ENCODE measurements around the gene SLC38A3.

DNA sequence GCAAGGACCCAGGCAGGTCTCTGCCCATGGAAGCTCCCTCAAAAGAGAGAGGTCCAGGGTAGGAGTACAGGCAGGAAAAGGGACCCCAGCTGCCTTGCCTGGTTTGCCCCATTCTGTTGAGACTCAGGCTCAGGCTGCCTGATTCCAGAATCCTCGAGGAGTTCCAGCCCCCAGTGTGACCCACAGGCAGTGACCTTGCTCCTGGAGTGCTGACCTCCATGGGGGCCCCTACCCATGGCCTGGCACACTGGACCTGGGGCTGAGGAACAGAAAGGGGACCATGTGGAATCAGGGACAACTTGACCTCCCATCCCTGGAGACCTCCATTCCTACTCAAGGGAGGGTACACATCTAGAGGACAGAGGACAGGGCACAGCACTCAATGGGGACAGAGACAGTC, 60.5 kb downstream of the SLC38A3 start:
- TF ChIP-seq CEBPG (CRISPR knock-in tag; IDR thresholded peaks at IDR 0.05) (no peak), CEBPG (tag; conservative IDR thresholded peaks at IDR 0.05 in 1 of 2, IDR thresholded peaks at IDR 0.05 in 1 of 2) (no peak), CTCF (IDR thresholded peaks at IDR 0.05 in 2 of 3, conservative IDR thresholded peaks at IDR 0.05 in 1 of 3; ENCODE audit: insufficient read depth in 2 of 3, low read depth in 1 of 3, low read length in 3 of 3) (no peak), POLR2A (conservative IDR thresholded peaks at IDR 0.05) (no peak), POLR2AphosphoS5 (IDR thresholded peaks at IDR 0.05; ENCODE audit: control insufficient read depth, insufficient read depth, low read depth, low read length) (no peak), EP300 (IDR thresholded peaks at IDR 0.05; ENCODE audit: low read length) (no peak), SIN3A (IDR thresholded peaks at IDR 0.05; ENCODE audit: borderline replicate concordance in 2 of 2, control insufficient read depth in 1 of 2, low read depth in 2 of 2, low read length in 2 of 2) (no peak), RCOR1 (IDR thresholded peaks at IDR 0.05; ENCODE audit: borderline replicate concordance in 1 of 2, low read depth in 2 of 2, low read length in 2 of 2) (no peak), ZNF143 (CRISPR knock-in tag; IDR thresholded peaks at IDR 0.05) (no peak), JUN (IDR thresholded peaks at IDR 0.05; ENCODE audit: borderline replicate concordance, low read depth, low read length) (no peak), JUN (CRISPR knock-in tag; IDR thresholded peaks at IDR 0.05; ENCODE audit: borderline replicate concordance) (no peak), DPF2 (IDR thresholded peaks at IDR 0.05) (no peak), KAT7 (CRISPR knock-in tag; IDR thresholded peaks at IDR 0.05; ENCODE audit: borderline replicate concordance) (no peak), BCL6 (CRISPR knock-in tag; IDR thresholded peaks at IDR 0.05) (no peak)
- TF ChIP-seq, protein P1, sequence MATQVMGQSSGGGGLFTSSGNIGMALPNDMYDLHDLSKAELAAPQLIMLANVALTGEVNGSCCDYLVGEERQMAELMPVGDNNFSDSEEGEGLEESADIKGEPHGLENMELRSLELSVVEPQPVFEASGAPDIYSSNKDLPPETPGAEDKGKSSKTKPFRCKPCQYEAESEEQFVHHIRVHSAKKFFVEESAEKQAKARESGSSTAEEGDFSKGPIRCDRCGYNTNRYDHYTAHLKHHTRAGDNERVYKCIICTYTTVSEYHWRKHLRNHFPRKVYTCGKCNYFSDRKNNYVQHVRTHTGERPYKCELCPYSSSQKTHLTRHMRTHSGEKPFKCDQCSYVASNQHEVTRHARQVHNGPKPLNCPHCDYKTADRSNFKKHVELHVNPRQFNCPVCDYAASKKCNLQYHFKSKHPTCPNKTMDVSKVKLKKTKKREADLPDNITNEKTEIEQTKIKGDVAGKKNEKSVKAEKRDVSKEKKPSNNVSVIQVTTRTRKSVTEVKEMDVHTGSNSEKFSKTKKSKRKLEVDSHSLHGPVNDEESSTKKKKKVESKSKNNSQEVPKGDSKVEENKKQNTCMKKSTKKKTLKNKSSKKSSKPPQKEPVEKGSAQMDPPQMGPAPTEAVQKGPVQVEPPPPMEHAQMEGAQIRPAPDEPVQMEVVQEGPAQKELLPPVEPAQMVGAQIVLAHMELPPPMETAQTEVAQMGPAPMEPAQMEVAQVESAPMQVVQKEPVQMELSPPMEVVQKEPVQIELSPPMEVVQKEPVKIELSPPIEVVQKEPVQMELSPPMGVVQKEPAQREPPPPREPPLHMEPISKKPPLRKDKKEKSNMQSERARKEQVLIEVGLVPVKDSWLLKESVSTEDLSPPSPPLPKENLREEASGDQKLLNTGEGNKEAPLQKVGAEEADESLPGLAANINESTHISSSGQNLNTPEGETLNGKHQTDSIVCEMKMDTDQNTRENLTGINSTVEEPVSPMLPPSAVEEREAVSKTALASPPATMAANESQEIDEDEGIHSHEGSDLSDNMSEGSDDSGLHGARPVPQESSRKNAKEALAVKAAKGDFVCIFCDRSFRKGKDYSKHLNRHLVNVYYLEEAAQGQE (IDR thresholded peaks at IDR 0.05; ENCODE audit: borderline replicate concordance): no peak
- TF ChIP-seq, protein P1 (CRISPR knock-in tag; IDR thresholded peaks at IDR 0.05; ENCODE audit: low read depth): no peak

Data from K562 (cell line).